T1000 (cell line): ENCODE measurements around the gene GRIN1.

Experiments used
- DNase-seq: peaks from one replicate; lab custom pipeline; 2025; ENCODE audit warnings: mixed read lengths; lab: John Stamatoyannopoulos, UW

GRIN1 gene

GRCh38 chr9:137164370-137165249 is 25.7 kb downstream of the GRIN1 start:
- DNase-seq: no peak

- no peak for DNase-seq
Observed at GRCh38 chr9:137165250-137165836, 26.4 kb downstream of the GRIN1 start.

DNA sequence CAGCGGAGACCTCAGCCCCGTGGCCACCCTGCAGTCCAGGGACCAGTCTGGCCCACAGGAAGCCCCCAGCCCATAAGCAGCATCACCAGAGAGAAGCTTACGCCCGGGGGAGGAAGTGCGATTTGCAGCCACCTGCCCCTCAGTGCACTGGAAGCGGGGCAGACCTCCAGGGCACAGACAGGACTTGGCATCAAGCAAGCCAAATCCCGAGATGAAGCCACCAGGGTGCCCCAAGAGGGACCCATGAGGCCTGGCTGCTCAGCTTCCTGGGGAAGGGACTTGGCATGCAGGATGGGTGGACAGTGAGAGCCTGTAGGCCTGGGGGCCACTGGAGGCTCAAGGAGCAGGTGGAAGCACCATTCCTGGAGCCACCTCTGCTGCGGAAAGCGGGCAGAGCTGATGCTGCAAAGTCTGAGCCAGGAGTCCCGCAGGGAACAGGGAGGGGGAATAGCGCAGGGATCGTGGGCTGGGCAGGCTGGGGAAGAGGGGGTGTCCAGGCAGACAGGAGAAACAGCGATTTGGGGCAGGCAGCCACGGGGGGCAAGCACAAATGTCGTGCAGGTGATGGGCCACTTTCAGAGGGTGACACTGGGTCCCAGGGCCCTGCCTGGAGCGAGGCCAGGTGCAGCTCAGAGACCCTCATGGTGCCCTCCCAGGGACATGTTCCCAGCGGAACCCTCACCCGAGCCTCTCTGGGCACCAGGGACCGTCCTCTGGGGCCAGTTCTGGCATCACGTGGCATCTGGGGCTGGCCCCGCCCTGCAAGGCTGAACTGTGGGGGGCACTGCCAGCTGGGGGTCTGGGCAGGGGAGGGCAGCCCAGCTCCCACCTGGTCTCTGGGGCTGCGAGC is 27.7 kb downstream of the GRIN1 start:
- no peak for DNase-seq

- no peak for DNase-seq
Observed at GRCh38 chr9:137167277-137167746, 28.4 kb downstream of the GRIN1 start.

DNA sequence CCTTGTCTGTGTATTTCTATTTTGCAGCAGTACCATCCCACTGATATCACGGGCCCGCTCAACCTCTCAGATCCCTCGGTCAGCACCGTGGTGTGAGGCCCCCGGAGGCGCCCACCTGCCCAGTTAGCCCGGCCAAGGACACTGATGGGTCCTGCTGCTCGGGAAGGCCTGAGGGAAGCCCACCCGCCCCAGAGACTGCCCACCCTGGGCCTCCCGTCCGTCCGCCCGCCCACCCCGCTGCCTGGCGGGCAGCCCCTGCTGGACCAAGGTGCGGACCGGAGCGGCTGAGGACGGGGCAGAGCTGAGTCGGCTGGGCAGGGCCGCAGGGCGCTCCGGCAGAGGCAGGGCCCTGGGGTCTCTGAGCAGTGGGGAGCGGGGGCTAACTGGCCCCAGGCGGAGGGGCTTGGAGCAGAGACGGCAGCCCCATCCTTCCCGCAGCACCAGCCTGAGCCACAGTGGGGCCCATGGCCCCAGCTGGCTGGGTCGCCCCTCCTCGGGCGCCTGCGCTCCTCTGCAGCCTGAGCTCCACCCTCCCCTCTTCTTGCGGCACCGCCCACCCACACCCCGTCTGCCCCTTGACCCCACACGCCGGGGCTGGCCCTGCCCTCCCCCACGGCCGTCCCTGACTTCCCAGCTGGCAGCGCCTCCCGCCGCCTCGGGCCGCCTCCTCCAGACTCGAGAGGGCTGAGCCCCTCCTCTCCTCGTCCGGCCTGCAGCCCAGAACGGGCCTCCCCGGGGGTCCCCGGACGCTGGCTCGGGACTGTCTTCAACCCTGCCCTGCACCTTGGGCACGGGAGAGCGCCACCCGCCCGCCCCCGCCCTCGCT is 29.0 kb downstream of the GRIN1 start:
- DNase-seq: no peak

DNA sequence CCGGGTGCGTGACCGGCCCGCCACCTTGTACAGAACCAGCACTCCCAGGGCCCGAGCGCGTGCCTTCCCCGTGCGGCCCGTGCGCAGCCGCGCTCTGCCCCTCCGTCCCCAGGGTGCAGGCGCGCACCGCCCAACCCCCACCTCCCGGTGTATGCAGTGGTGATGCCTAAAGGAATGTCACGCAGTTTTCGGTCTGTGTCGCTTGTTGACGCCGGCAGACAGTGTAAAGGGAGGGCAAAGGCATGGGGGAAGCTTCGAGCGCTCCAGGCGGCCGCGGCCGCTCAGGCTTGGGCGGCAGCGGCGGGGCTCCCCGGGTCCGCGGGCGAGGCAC is 29.6 kb downstream of the GRIN1 start:
- DNase-seq: no peak

DNA sequence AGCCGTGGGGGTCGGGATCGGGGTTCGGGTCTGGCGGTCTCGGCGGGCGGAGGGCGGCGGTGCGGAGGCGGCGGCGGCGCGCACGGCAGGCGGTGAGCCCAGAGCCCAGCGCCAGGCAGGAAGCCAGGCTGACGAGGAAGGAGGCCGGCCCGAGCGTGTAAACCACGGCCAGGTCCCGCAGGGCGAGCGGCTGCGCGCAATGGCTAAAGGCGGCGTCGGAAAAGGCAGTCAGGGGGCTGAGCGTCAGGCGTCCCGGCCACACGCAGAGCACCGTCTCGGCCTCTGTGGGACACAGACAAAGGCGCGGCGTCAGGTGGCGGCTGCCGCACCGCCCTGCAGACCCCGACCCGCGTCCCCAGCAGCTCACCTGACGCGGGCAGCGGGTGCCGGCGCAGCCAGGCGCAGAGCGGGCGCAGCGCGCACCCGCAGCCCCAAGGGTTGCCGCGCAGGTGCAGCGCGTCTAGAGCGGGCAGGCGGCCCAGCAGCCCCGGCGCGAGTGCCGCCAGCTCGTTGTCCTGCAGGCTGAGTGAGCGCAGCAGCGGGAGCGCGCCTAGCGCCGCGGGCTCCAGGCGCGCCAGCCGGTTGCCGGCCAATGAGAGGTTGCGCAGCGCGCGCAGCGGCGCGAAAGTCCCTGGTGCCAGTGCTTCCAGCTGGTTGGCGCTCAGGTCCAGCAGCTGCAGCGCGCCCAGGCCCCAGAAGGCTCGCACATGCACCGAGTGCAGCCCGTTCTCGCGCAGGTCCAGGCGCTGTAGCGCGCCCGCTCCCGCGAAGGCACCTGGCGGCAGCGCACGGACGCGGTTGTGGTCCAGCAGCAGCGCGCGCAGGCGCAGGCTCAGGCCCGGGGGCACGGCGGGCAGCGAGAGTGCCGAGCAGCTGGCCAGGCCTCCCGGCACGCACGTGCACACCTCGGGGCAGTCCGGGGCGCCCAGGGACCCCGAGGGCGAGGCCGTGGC is 30.2 kb downstream of the GRIN1 start:
- no peak for DNase-seq

GRCh38 chr9:137169896-137170358 is 31.0 kb downstream of the GRIN1 start, which contains the start of gene LRRC26:
Gene LRRC26 (minus strand): TSS chr9:137170051. CDS start chr9:137169943, 108 bp downstream.
- no peak for DNase-seq

- no peak for DNase-seq
Observed at GRCh38 chr9:137170486-137171148, 31.7 kb downstream of the GRIN1 start.

- no peak for DNase-seq
Observed at GRCh38 chr9:137171149-137171900, 32.4 kb downstream of the GRIN1 start.

DNA sequence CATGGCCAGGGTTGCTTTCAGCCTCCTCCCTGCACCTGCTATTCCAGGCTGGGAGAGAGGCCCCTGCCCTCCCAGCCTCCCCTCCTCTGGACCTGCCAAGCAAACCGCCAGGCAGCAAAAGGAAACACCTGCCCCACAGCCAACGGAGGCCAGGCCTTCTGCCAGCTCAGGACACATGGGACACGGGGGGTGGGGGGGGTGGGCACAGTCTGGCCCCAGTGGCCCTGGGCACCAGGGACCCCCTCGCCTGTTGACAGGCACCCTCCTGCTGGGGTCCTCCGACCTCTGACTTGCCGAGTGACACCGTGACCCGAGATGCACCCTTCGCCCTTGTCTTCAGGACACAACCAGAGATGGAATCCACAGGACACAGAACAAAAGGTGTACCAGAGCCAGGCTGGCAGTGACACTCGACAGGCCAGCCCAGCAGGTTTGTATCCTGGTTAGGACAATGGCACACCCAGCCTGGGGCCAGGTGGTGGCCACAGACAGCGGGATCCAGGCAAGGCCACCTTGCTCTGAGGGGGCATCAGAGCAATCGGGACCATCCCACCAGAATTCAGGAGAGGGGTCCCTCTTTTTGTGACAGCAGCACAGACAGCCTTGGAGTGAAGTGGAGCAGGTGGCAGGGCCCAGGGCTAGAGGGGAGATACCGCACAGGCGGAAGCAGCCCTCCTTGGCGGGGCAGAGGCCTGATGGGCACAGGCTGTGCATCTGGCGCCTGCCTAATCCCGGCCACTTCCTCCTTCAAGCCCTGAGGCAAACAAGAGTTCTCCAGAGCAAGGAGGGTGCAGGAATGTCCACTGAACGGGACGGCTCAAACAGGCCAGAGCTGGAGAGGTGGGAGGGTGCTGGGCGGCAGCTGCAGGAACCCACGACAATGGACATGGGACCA is 34.2 kb downstream of the GRIN1 start:
- DNase-seq: no peak

DNA sequence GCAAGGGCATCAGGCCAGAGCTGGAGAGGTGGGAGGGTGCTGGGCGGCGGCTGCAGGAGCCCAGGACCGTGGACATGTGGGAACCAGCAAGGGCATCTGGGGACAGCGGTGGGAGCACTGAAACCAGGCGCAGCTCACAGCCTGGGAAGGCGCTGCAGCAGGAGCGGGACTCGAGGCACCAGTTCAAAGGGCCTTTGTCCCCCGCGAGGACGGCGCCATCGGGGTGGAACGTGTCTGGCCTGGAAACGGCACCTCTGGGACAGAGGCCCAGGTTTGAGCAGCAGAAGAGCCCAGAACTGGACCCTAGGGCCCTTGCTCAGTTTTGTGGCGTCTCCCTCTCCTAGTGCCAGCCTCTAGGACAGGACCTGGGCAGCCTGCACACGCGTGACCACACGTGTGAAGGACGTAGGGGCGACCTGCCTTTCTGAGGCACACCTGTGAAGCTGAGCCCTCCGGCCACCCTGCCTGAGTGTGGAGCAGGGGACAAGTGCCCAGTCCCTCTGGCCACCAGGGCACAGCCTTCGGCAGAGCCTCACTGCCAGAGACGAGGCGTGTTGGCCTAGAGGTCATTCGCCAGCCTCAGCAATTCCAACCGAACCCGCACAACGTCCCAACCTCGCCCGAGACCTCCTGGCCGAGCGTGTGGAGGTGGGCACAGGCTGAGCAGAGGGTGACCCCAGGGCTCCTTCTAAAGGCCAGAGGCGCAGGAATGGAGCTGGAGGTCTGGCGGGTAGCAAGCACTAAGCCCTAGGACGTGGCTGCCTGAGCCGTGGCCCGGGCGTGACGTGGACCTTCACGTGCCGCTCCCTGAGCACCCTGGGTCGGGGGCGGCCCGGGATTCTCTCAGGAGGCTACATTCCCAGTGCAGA is 35.1 kb downstream of the GRIN1 start:
- no peak for DNase-seq

DNA sequence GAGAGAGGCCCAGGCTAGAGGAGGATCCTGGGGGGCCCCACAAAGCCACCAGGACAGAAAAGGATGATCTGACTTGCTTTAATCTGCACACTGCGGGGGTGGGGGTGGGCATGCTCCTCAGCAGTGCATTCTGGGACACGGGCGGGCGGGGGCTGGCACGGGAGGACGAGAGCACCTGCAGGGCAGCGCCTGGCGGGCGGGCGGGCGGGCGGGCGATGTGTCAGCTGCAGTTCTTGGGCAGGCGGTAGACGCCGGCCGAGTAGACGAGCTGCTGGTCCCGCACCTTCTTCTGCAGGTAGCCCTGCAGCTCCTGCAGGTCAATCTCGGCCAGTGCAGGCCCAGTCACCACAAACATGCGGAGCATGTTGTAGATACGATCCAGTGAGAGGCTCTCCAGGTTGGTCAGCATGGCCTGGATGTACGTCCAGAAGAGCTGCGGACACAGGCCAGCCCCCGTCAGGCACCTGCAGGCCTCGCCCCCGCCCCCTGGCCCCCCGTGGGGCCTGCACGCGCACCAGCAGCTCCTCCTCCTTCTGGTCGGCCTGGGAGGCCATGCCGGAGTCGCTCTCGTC is 35.9 kb downstream of the GRIN1 start:
- no peak for DNase-seq

DNA sequence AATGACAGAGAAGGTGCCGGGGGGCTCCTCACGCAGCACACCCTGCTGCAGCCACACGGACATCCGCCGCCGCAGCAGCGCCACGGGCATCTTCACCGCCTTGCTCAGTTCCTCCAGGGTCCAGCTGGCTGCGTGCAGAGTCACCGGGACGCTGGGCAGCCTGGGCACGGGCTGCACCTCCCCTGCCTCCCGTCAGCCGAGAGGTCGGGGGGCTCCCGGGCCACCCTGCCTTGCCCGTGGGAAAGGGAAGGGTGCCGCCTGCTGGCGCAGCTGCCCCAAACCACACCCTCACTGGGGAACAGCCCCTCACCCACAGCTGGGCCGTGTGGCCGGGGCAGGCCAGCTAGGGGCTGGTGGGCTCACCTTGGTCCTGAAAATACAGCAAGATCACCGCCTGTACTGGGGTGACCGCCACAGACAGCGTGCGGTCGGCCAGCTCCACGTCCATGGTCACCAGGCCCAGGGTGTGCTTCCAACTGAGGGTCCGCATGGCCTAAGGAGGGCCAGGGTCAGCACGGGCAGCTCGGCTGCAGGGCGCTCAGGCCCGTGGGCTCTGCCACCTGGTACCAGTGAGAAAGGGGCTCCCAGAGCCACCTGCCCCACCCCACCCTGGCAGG is 36.5 kb downstream of the GRIN1 start:
- DNase-seq: no peak

DNA sequence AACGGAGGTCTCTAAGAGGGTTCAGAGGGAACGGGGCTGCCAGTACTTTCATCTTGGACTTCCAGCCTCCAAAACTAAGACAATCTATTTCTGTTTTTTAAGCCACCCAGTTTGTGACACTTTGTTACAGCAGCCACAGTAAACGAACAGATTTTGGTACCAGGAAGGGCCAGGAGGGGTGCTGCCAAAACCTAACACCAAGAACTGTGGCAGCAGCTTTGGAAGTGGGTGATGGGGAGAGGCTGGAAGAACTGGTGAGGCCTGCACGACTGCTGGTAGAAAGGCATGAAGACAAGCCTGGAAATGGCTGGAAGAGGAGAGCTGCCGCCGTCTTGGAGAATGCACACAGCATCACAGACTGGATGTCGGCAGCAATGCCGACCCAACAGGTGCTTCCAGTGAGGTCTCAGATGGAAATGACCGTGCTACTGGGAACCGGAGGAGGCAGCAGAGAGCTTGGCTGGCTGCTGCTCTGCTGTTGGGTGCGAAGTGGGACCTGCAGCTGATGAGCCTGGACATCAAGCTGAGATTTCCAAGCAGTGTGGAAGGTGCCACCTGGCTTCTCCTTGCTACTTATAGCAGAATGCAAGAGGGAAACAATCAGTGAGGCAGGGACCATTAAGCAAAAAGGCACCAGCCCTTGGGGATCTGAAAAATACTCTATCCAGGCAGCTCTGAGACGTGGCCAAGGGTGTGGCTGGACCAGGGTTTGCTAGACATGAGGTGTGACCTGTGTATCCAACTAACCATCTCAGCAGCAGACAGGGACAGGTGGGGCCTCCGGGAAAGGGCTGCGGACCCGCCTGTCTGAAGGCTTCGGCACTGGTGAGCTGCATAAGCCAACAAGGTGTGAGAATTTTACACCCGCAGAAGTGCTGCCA is 37.6 kb downstream of the GRIN1 start:
- no peak for DNase-seq
